ENCODE measurements around the gene HUS1. TPM values are rescaled to one million over a fixed set of nuclear protein-coding genes. Genes with fewer than 3 reads are reported as not detected.
"Not testable (repeated sequence)": the region's sequence is repeated elsewhere in the genome, so short reads cannot be mapped to it uniquely, and the experiment has no call there.

Gene HUS1
- total RNA-seq, 1 donor from 2014 or later = 29.4 TPM

GRCh38 chr7:47923081-47923875, 56.1 kb downstream of the HUS1 start:
- DNase-seq (ENCODE audit: low read depth) = not testable (repeated sequence)

- not testable (repeated sequence) for DNase-seq (ENCODE audit: low read depth)
Measured at GRCh38 chr7:47916514-47916913, 62.9 kb downstream of the HUS1 start.

GRCh38 chr7:47915616-47915976, 63.8 kb downstream of the HUS1 start:
- no peak for DNase-seq (ENCODE audit: low read depth)

- peak; percentile 6 for DNase-seq (ENCODE audit: low read depth)
Measured at GRCh38 chr7:47914717-47915615, 64.4 kb downstream of the HUS1 start.

Other genes with a start within 250 kb of the HUS1 start
- under 0.01 and 0.35 TPM in 2 replicates for gene PKD1L1, start 31.1 kb downstream of the HUS1 start, total RNA-seq
- not detected in 2 replicates for gene SUN3, start 49.5 kb upstream of the HUS1 start, total RNA-seq
- not detected in 2 replicates for gene C7orf57, start 55.9 kb upstream of the HUS1 start, total RNA-seq
- 9.3 and 18.1 TPM in 2 replicates for gene UPP1, start 109.7 kb upstream of the HUS1 start, total RNA-seq
- gene ABCA13, start 191.8 kb upstream of the HUS1 start, total RNA-seq = 0.45 and 0.87 TPM in 2 replicates

Data from renal cortical epithelial cell (primary cell).